SU-DHL-6 (cell line): ENCODE data around the gene FARSB.

ENCODE experiments used
- H2AFZ ChIP-seq: fragments of 200-600 bp; sonication (generic); 2 replicates; pipeline ENCODE4 v1.6.1; 2014; ENCODE audit warnings: low read depth, mild to moderate bottlenecking, moderate library complexity, mixed read lengths, antibody characterized with exemption, low read length; ENCODE audit not compliant: severe bottlenecking
- H3F3A ChIP-seq: fragments of 200-600 bp; shearing (Covaris generic); 2 replicates; pipeline ENCODE4 v1.6.0; 2016; ENCODE audit warnings: antibody characterized with exemption, mild to moderate bottlenecking; ENCODE audit not compliant: insufficient read depth
- H3K27ac ChIP-seq: fragments of 200-600 bp; sonication (generic); 2 replicates; pipeline ENCODE4 v1.5.1; 2016; ENCODE audit warnings: low read depth, mild to moderate bottlenecking, low read length, moderate library complexity, mixed read lengths
- H3K27me3 ChIP-seq: fragments of 200-600 bp; sonication (generic), shearing (Covaris generic); 2 replicates; pipeline ENCODE4 v1.6.0; 2014; ENCODE audit warnings: mild to moderate bottlenecking, low read length
- H3K36me3 ChIP-seq: fragments of 200-600 bp; sonication (generic); 2 replicates; pipeline ENCODE4 v1.6.1; 2014; ENCODE audit warnings: mild to moderate bottlenecking, low read length, mixed read lengths
- H3K4me2 ChIP-seq: fragments of 300-600, 200-600 bp; shearing (Covaris generic), sonication (generic); 2 replicates; pipeline ENCODE4 v1.6.0; 2014; ENCODE audit warnings: low read length, low read depth, mild to moderate bottlenecking; ENCODE audit not compliant: poor library complexity, severe bottlenecking
- H3K4me3 ChIP-seq: fragments of 200-600 bp; sonication (generic); 2 replicates; pipeline ENCODE4 v1.5.1; 2014; ENCODE audit warnings: antibody characterized with exemption, low read length, mild to moderate bottlenecking, mixed read lengths; ENCODE audit not compliant: insufficient read depth, poor library complexity, severe bottlenecking
- H3K79me2 ChIP-seq: fragments of 200-600 bp; sonication (generic); 2 replicates; pipeline ENCODE4 v1.6.1; 2014; ENCODE audit warnings: mild to moderate bottlenecking, low read length, moderate library complexity; ENCODE audit not compliant: insufficient read depth
- H3K9ac ChIP-seq: fragments of 200-600 bp; sonication (generic); 2 replicates; pipeline ENCODE4 v1.7.0; 2014; ENCODE audit warnings: mild to moderate bottlenecking, low read length
- H3K9me2 ChIP-seq: fragments of 200-600 bp; sonication (generic); replicated peaks from 2 replicates; pipeline ENCODE4 v1.6.1; 2014; ENCODE audit warnings: low read length; ENCODE audit not compliant: insufficient read depth
- H3K9me3 ChIP-seq: fragments of 200-600 bp; sonication (generic); 2 replicates; pipeline ENCODE4 v1.6.1; 2014; ENCODE audit warnings: low read length, mixed read lengths; ENCODE audit not compliant: insufficient read depth
- H4K20me1 ChIP-seq: fragments of 200-600 bp; sonication (generic); 2 replicates; pipeline ENCODE4 v1.6.1; 2014; ENCODE audit warnings: low read depth, mild to moderate bottlenecking, antibody characterized with exemption, low read length, moderate library complexity, mixed read lengths
- CTCF ChIP-seq: fragments of 200-600 bp; sonication (generic); IDR thresholded peaks from one replicate; pipeline ENCODE4 v1.5.1; 2017; ENCODE audit warnings: antibody characterized with exemption, mild to moderate bottlenecking, low read length, moderate library complexity; ENCODE audit not compliant: insufficient read depth, poor library complexity, severe bottlenecking
- EZH2phosphoT487 ChIP-seq: fragments of 200-600 bp; sonication (generic), shearing (Covaris generic); conservative IDR thresholded peaks from 2 replicates; pipeline ENCODE4 v1.6.1; 2018; ENCODE audit warnings: mild to moderate bottlenecking, antibody characterized with exemption, low read length, moderate library complexity, mixed read lengths

The FARSB gene

GRCh38 chr2:222671259-222672067 is 15.6 kb upstream of the FARSB start, which contains the start of gene MOGAT1:
MOGAT1 (plus strand) TSS chr2:222671658; CDS start chr2:222671786, 128 bp downstream.
- H3K79me2 ChIP-seq = no peaks in the 10 kb centered on the region
- H2AFZ ChIP-seq = no peak within 1 kb of the TSS
- H3K36me3 ChIP-seq = no peaks in the 10 kb centered on the region
- TF ChIP-seq EZH2phosphoT487 (no peak), CTCF (no peak)
- H4K20me1 ChIP-seq = no peaks in the 10 kb centered on the region
- no peaks in the 10 kb centered on the region for H3K9me2 ChIP-seq
- H3K4me2 ChIP-seq = no peak within 1 kb of the TSS
- H3K27me3 ChIP-seq = no peaks in the 10 kb centered on the region
- H3K9me3 ChIP-seq = no peaks in the 10 kb centered on the region
- no peaks in the 10 kb centered on the region for H3F3A ChIP-seq
- H3K9ac ChIP-seq = no peak within 1 kb of the TSS
- H3K4me3 ChIP-seq = no peak within 1 kb of the TSS
- H3K27ac ChIP-seq = no peak within 1 kb of the TSS

GRCh38 chr2:222670191-222671038 is 14.5 kb upstream of the FARSB start:
- H3K4me2 ChIP-seq = no peak overlapping the region
- TF ChIP-seq EZH2phosphoT487 (no peak), CTCF (no peak)

GRCh38 chr2:222669353-222669752 is 13.5 kb upstream of the FARSB start:
- no peaks in the 10 kb centered on the region for H3K9me2 ChIP-seq
- no peaks in the 10 kb centered on the region for H3F3A ChIP-seq
- no peaks in the 10 kb centered on the region for H4K20me1 ChIP-seq
- no peak overlapping the region for H3K4me2 ChIP-seq
- no peak overlapping the region for H3K27ac ChIP-seq
- no peak overlapping the region for H3K9ac ChIP-seq
- H3K4me3 ChIP-seq = no peak overlapping the region
- TF ChIP-seq CTCF = no peak
- no peak for TF ChIP-seq EZH2phosphoT487
- no peaks in the 10 kb centered on the region for H3K9me3 ChIP-seq
- H3K36me3 ChIP-seq = no peaks in the 10 kb centered on the region
- H2AFZ ChIP-seq = no peak overlapping the region
- H3K79me2 ChIP-seq = no peaks in the 10 kb centered on the region
- no peaks in the 10 kb centered on the region for H3K27me3 ChIP-seq

More at GRCh38 chr2:222670191-222671038, 14.5 kb upstream of the FARSB start:
- H3K9me2 ChIP-seq = no peaks in the 10 kb centered on the region
- no peaks in the 10 kb centered on the region for H3K9me3 ChIP-seq
- H3K27ac ChIP-seq = no peak overlapping the region
- no peak overlapping the region for H3K4me3 ChIP-seq
- H3K27me3 ChIP-seq = no peaks in the 10 kb centered on the region
- H3K79me2 ChIP-seq = no peaks in the 10 kb centered on the region
- H2AFZ ChIP-seq = no peak overlapping the region
- no peaks in the 10 kb centered on the region for H3K36me3 ChIP-seq
- H4K20me1 ChIP-seq = no peaks in the 10 kb centered on the region
- no peak overlapping the region for H3K9ac ChIP-seq
- no peaks in the 10 kb centered on the region for H3F3A ChIP-seq
